ENCODE measurements around the gene EHMT1. TPM values are rescaled to one million over a fixed set of nuclear protein-coding genes. Genes with fewer than 3 reads are reported as not detected.

EHMT1 gene
- total RNA-seq, 2 donors from 2014 or later = 137 to 139 TPM

GRCh38 chr9:137613259-137613658 is 5.5 kb upstream of the EHMT1 start:
- Histone ChIP-seq H3K27ac (ENCODE audit: low read depth, low read length) (peak overlapping the region; percentile 17), H3K4me1 (ENCODE audit: control insufficient read depth, insufficient read depth, low read length) (no peaks in the 10 kb centered on the region), H3K9me3 (ENCODE audit: control insufficient read depth, low read length) (no peaks in the 10 kb centered on the region), H3K27me3 (ENCODE audit: control insufficient read depth, insufficient read depth, low read length, poor library complexity, severe bottlenecking) (no peaks in the 10 kb centered on the region), H3K36me3 (ENCODE audit: control insufficient read depth, insufficient read depth, low read length) (peaks cover 25% of the 10 kb centered on the region), H3K9ac (ENCODE audit: extremely low read depth, low read length, poor library complexity, severe bottlenecking) (no peak overlapping the region), H3K4me3 (ENCODE audit: low read length) (no peak overlapping the region)
- peak overlapping the region; percentile 70 for H3K27ac Mint-ChIP-seq
- WGBS, 2 experiments (ENCODE audit: insufficient coverage in 1 of 2, insufficient read length in 1 of 2) = 95 to 100% methylated on average over 3 to 5 of the region's 5 CpGs
- H3K4me1 Mint-ChIP-seq = peaks cover 15% of the 10 kb centered on the region
- H3K9me3 Mint-ChIP-seq = no peaks in the 10 kb centered on the region
- TF ChIP-seq, protein P1, sequence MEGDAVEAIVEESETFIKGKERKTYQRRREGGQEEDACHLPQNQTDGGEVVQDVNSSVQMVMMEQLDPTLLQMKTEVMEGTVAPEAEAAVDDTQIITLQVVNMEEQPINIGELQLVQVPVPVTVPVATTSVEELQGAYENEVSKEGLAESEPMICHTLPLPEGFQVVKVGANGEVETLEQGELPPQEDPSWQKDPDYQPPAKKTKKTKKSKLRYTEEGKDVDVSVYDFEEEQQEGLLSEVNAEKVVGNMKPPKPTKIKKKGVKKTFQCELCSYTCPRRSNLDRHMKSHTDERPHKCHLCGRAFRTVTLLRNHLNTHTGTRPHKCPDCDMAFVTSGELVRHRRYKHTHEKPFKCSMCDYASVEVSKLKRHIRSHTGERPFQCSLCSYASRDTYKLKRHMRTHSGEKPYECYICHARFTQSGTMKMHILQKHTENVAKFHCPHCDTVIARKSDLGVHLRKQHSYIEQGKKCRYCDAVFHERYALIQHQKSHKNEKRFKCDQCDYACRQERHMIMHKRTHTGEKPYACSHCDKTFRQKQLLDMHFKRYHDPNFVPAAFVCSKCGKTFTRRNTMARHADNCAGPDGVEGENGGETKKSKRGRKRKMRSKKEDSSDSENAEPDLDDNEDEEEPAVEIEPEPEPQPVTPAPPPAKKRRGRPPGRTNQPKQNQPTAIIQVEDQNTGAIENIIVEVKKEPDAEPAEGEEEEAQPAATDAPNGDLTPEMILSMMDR (conservative IDR thresholded peaks at IDR 0.05) = no peak
- DNase-seq = peak; percentile 43
- H3K4me3 Mint-ChIP-seq = no peak overlapping the region
- peaks cover 14% of the 10 kb centered on the region for H3K36me3 Mint-ChIP-seq (ENCODE audit: low read depth)
- H3K27me3 Mint-ChIP-seq (ENCODE audit: insufficient read depth) = no peaks in the 10 kb centered on the region

- H3K4me3 Mint-ChIP-seq = no peak overlapping the region
- no peak overlapping the region for H3K4me3 ChIP-seq (ENCODE audit: low read length)
- H3K4me1 Mint-ChIP-seq = peaks cover 15% of the 10 kb centered on the region
- H3K9me3 Mint-ChIP-seq = no peaks in the 10 kb centered on the region
- peaks cover 14% of the 10 kb centered on the region for H3K36me3 Mint-ChIP-seq (ENCODE audit: low read depth)
- H3K36me3 ChIP-seq (ENCODE audit: control insufficient read depth, insufficient read depth, low read length) = peaks cover 25% of the 10 kb centered on the region
- no peaks in the 10 kb centered on the region for H3K4me1 ChIP-seq (ENCODE audit: control insufficient read depth, insufficient read depth, low read length)
- DNase-seq = no peak
- H3K9ac ChIP-seq (ENCODE audit: extremely low read depth, low read length, poor library complexity, severe bottlenecking) = no peak overlapping the region
- H3K27ac ChIP-seq (ENCODE audit: low read depth, low read length) = no peak overlapping the region
- WGBS, 2 experiments (ENCODE audit: insufficient coverage in 1 of 2, insufficient read length in 1 of 2) = 95 to 96% methylated on average over 17 to 27 of the region's 27 CpGs
- TF ChIP-seq, protein P1 (conservative IDR thresholded peaks at IDR 0.05) = no peak
- no peak overlapping the region for H3K27ac Mint-ChIP-seq
- H3K9me3 ChIP-seq (ENCODE audit: control insufficient read depth, low read length) = no peaks in the 10 kb centered on the region
- no peaks in the 10 kb centered on the region for H3K27me3 Mint-ChIP-seq (ENCODE audit: insufficient read depth)
- H3K27me3 ChIP-seq (ENCODE audit: control insufficient read depth, insufficient read depth, low read length, poor library complexity, severe bottlenecking) = no peaks in the 10 kb centered on the region
Observed at GRCh38 chr9:137613738-137614523, 4.9 kb upstream of the EHMT1 start.

DNA sequence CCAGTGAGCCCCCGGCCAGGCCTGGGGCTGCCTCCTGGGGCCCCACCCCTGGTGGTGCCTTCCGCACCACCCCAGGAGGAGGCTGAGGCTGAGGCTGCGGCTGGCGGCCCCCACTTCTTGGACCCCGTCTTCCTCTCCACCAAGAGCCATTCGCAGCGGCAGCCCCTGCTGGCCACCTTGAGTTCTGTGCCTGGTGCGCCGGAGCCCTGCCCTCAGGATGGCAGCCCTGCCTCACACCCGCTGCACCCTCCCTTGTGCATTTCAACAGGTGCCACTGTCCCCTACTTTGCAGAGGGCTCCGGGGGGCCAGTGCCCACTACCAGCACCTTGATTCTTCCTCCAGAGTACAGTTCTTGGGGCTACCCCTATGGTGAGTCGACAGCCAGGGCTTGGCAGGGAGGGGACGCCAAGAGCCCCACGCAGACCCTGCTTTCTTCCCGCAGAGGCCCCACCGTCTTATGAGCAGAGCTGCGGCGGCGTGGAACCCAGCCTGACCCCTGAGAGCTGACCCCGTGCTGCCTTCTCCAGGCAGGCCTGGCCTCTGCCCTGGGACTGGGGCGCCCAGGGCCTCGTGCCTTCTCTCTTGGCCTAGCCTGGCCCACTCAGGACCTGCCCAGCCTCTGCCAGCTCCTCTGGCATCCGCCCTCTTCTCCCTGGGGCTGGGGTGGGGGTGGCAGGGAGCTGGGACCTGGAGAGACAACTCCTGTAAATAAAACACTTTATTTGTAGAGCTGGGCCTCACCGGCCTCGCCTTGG is 4.0 kb upstream of the EHMT1 start:
- no peaks in the 10 kb centered on the region for H3K9me3 Mint-ChIP-seq
- Histone ChIP-seq H3K27ac (ENCODE audit: low read depth, low read length) (no peak overlapping the region), H3K36me3 (ENCODE audit: control insufficient read depth, insufficient read depth, low read length) (peaks cover 25% of the 10 kb centered on the region), H3K4me1 (ENCODE audit: control insufficient read depth, insufficient read depth, low read length) (no peaks in the 10 kb centered on the region), H3K4me3 (ENCODE audit: low read length) (no peak overlapping the region), H3K9me3 (ENCODE audit: control insufficient read depth, low read length) (no peaks in the 10 kb centered on the region), H3K9ac (ENCODE audit: extremely low read depth, low read length, poor library complexity, severe bottlenecking) (no peak overlapping the region), H3K27me3 (ENCODE audit: control insufficient read depth, insufficient read depth, low read length, poor library complexity, severe bottlenecking) (no peaks in the 10 kb centered on the region)
- no peaks in the 10 kb centered on the region for H3K27me3 Mint-ChIP-seq (ENCODE audit: insufficient read depth)
- no peak for DNase-seq
- peaks cover 14% of the 10 kb centered on the region for H3K36me3 Mint-ChIP-seq (ENCODE audit: low read depth)
- peak overlapping the region; percentile 26 for H3K27ac Mint-ChIP-seq
- TF ChIP-seq, protein P1 (conservative IDR thresholded peaks at IDR 0.05) = peak; percentile 55
- 93 to 96% methylated on average over 7 to 25 of the region's 25 CpGs for WGBS, 2 experiments (ENCODE audit: insufficient coverage in 1 of 2, insufficient read length in 1 of 2)
- H3K4me1 Mint-ChIP-seq = peaks cover 17% of the 10 kb centered on the region
- H3K4me3 Mint-ChIP-seq = no peak overlapping the region
